AG10803 (cell line): Measurements from ENCODE around the gene MFF.

Experiments used
- DNase-seq: peaks from one replicate; pipeline ENCODE4 v3.0.0; 2010; ENCODE audit warnings: low read depth
- H3K4me3 ChIP-seq: 2 replicates; pipeline ENCODE4 v1.5.1; 2011; ENCODE audit warnings: mild to moderate bottlenecking, low read length, control low read depth
- CTCF ChIP-seq: conservative IDR thresholded peaks from 2 replicates; pipeline ENCODE4 v1.5.1; 2011; ENCODE audit warnings: mild to moderate bottlenecking, low read length, control low read depth, inconsistent platforms

MFF gene

GRCh38 chr2:227296671-227297405, 28.2 kb upstream of the MFF start:
- DNase-seq = no peak
- H3K4me3 ChIP-seq = no peak overlapping the region
- no peak for TF ChIP-seq CTCF

DNA sequence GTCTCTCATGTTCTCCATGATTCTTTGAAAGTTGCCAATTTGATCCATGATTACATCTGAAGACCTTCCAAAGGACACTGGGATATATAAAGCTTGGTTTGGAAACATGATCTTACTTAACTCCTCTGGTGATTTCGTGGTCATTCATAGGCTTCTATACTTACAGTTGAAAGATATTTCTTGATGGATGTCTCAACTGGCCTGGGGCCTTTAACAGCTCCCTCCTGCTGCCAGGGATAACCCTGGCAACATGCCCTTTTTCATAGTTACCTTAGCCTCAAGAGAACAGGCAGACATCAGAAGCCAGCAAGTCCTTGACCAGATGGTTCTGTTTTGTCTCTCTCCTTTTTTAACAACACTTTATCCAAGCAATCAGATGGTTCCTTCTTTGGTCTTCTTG, 23.5 kb upstream of the MFF start:
- H3K4me3 ChIP-seq = no peak overlapping the region
- no peak for DNase-seq
- TF ChIP-seq CTCF = no peak

- no peak for TF ChIP-seq CTCF
- DNase-seq = peak; percentile 42
- no peak overlapping the region for H3K4me3 ChIP-seq
Observed at GRCh38 chr2:227308784-227309183, 16.3 kb upstream of the MFF start.

DNA sequence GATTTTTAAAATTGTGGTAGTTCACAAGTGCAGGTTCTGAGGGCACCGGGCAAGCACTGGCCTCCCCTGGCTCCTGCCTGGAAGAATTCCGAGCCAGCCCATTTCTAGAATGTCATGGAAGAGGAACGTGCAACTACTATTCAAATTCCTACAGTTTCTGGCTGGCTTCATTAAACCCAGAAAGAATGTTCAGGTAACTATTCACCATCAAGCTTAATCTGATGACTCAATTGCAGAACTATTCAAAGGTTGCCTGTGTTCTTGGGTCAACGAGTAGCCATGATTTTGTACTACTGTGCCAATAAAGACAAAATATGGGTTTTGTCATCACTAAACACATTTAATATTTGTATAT, 14.3 kb upstream of the MFF start:
- DNase-seq = no peak
- no peak for TF ChIP-seq CTCF
- H3K4me3 ChIP-seq = no peak overlapping the region

DNA sequence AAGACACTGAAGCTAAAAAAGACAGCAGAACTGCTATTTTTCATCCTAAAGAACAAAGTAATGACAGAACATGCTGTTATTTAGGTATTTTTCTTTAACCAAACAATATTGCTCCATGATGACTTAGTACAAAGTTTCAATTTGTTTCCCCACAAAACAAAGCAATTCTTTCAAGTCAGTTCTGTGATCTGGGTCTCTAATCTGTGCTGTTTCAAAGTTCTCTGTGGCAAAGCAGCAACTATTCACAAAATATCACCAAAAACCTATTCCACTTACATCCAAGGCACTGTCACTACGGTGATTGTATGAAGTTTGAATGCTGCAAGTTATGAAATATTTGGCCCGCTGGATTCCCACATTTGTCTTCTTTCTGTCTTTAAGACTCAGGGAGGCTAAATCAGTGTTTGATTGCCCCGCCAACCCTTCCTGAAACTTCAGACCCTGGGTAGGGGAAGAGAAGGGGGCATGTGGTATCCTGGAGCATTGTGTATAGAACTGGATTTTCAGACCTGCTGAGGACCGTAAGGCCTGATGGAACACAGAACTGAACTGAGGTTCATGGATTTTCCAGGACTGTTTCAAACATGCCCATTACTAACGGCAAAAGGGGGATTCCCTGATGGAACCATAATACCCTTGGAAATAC, 13.1 kb upstream of the MFF start:
- no peak overlapping the region for H3K4me3 ChIP-seq
- TF ChIP-seq CTCF = no peak
- DNase-seq = no peak

GRCh38 chr2:227312579-227312978, 12.5 kb upstream of the MFF start:
- no peak for DNase-seq
- no peak overlapping the region for H3K4me3 ChIP-seq
- no peak for TF ChIP-seq CTCF

GRCh38 chr2:227313310-227313709, 11.7 kb upstream of the MFF start:
- no peak for TF ChIP-seq CTCF
- H3K4me3 ChIP-seq = no peak overlapping the region
- no peak for DNase-seq
